A673 (cell line): ENCODE measurements around the gene TCERG1L. TPM values are rescaled to one million over a fixed set of nuclear protein-coding genes. Genes with fewer than 3 reads are reported as not detected.

ENCODE experiments used
- BruUV-seq: library from RNA; stranded (reverse); fragments of 400-500 nt; replicated peaks from 2 replicates; lab custom pipeline; 2021; lab: Mats Ljungman, UMichigan
- CTCF ChIA-PET: fragments of 300-600 bp; sonication (Branson Sonifier 250); formaldehyde crosslinking; loops from one replicate; lab custom pipeline; 2022; ENCODE audit warnings: antibody characterized with exemption; lab: Charles Lee
- POLR2A ChIA-PET: fragments of 300-600 bp; sonication (Branson Sonifier 250); formaldehyde crosslinking; loops from one replicate; lab custom pipeline; 2022; ENCODE audit warnings: antibody characterized with exemption; ENCODE audit not compliant: low non-redundant PET; lab: Charles Lee
- DNase-seq: peaks from one replicate; pipeline ENCODE4 v3.0.0-alpha.2; 2015; ENCODE audit warnings: low spot score
- H3K27ac ChIP-seq: fragments of 200-600 bp; sonication (generic); 2 replicates; pipeline ENCODE4 v1.5.1; 2016; ENCODE audit warnings: mixed run types, low read depth, mild to moderate bottlenecking, mixed read lengths, antibody characterized with exemption, low read length; ENCODE audit not compliant: poor library complexity, severe bottlenecking
- H3K27me3 ChIP-seq: fragments of 200-600 bp; sonication (generic); replicated peaks from 2 replicates; pipeline ENCODE4 v1.6.1; 2017; ENCODE audit warnings: mixed run types, low read depth, mild to moderate bottlenecking, mixed read lengths, antibody characterized with exemption, low read length; ENCODE audit not compliant: insufficient read depth, poor library complexity
- H3K36me3 ChIP-seq: fragments of 200-600 bp; sonication (generic); 2 replicates; pipeline ENCODE4 v1.6.1; 2016; ENCODE audit warnings: mixed run types, mild to moderate bottlenecking, mixed read lengths, antibody characterized with exemption, low read length; ENCODE audit not compliant: insufficient read depth, poor library complexity, severe bottlenecking
- H3K4me1 ChIP-seq: fragments of 200-600 bp; sonication (generic); 2 replicates; pipeline ENCODE4 v1.6.1; 2017; ENCODE audit warnings: mixed run types, mild to moderate bottlenecking, mixed read lengths, antibody characterized with exemption, low read length; ENCODE audit not compliant: insufficient read depth, poor library complexity, severe bottlenecking
- H3K4me3 ChIP-seq: fragments of 200-600 bp; sonication (generic); 2 replicates; pipeline ENCODE4 v1.5.1; 2016; ENCODE audit warnings: low read depth, mixed run types, mild to moderate bottlenecking, mixed read lengths, low read length; ENCODE audit not compliant: poor library complexity, severe bottlenecking
- H3K9me3 ChIP-seq: fragments of 200-600 bp; sonication (generic); 2 replicates; pipeline ENCODE4 v1.6.1; 2016; ENCODE audit warnings: mixed run types, low read depth, mild to moderate bottlenecking, mixed read lengths, antibody characterized with exemption, low read length; ENCODE audit not compliant: poor library complexity, severe bottlenecking
- CTCF ChIP-seq: fragments of 300-800, 200-600 bp; sonication (generic); conservative IDR thresholded peaks from 2 replicates; pipeline ENCODE4 v1.5.1; 2017; ENCODE audit warnings: low read depth, mild to moderate bottlenecking, antibody characterized with exemption, low read length, moderate library complexity, mixed read lengths
- EZH2 ChIP-seq: fragments of 200-600 bp; sonication (generic); IDR thresholded peaks from 2 replicates; pipeline ENCODE4 v1.6.1; 2017; ENCODE audit warnings: borderline replicate concordance, low read depth, mild to moderate bottlenecking, mixed read lengths, antibody characterized with exemption, low read length; ENCODE audit not compliant: poor library complexity, severe bottlenecking
- intact Hi-C: fragments of 100-400 bp; cut with micrococcal nuclease; formaldehyde crosslinking; loops from one replicate; pipeline ENCODE4 v1.10.0; 2022; ENCODE audit not compliant: unreplicated experiment
- total RNA-seq: library from RNA; stranded (reverse); gene quantifications from 2 replicates; pipeline ENCODE4 v1.2.3, GENCODE V29; 2021

The TCERG1L gene
- total RNA-seq, 1 experiment from 2014 or later: 16.3 TPM

- Histone ChIP-seq H3K27me3 (no peaks in the 10 kb centered on the region), H3K27ac (peak overlapping the region; percentile 81), H3K9me3 (no peaks in the 10 kb centered on the region), H3K4me3 (peak overlapping the region; percentile 86), H3K4me1 (peaks cover 5% of the 10 kb centered on the region), H3K36me3 (peaks cover 16% of the 10 kb centered on the region)
- intact Hi-C loops: loop anchor here (5.0 to 10.0 kb wide), 2 partner anchors 563 to 624 kb away; no protein-coding TSS in a partner anchor
- POLR2A ChIA-PET: interaction anchor here (0.7 kb wide), 1 partner anchor 49 kb away, joined by 4 read pairs; no protein-coding TSS in a partner anchor
- TF ChIP-seq CTCF: no peak
- no peak for TF ChIP-seq EZH2
- CTCF ChIA-PET: interaction anchor here (0.9 kb wide), 1 partner anchor 15 kb away, joined by 3 read pairs; no protein-coding TSS in a partner anchor
- DNase-seq: no peak
- no TSS peak for BruUV-seq
Observed at GRCh38 chr10:131311402-131311660, 190 bp downstream of the TCERG1L start.

- DNase-seq: peak; percentile 59
- no peaks in the 10 kb centered on the region for H3K27me3 ChIP-seq
- peaks cover 5% of the 10 kb centered on the region for H3K4me1 ChIP-seq
- H3K4me3 ChIP-seq: peak overlapping the region; percentile 86
- CTCF ChIA-PET: no interaction called here
- no peaks in the 10 kb centered on the region for H3K9me3 ChIP-seq
- no TSS peak for BruUV-seq
- POLR2A ChIA-PET: no interaction called here
- intact Hi-C loops: loop anchor here (5.0 to 10.0 kb wide), 2 partner anchors 564 to 623 kb away; no protein-coding TSS in a partner anchor
- H3K27ac ChIP-seq: peak overlapping the region; percentile 81
- TF ChIP-seq EZH2: peak; percentile 27
- no peak for TF ChIP-seq CTCF
- peaks cover 19% of the 10 kb centered on the region for H3K36me3 ChIP-seq
Observed at GRCh38 chr10:131310551-131311401, 745 bp downstream of the TCERG1L start.

GRCh38 chr10:131310142-131310541, 1.4 kb downstream of the TCERG1L start:
- DNase-seq: peak; percentile 39
- CTCF ChIA-PET: no interaction called here
- Histone ChIP-seq H3K27ac (peak overlapping the region; percentile 81), H3K4me1 (peaks cover 5% of the 10 kb centered on the region), H3K27me3 (no peaks in the 10 kb centered on the region), H3K4me3 (peak overlapping the region; percentile 86), H3K36me3 (peaks cover 23% of the 10 kb centered on the region), H3K9me3 (no peaks in the 10 kb centered on the region)
- BruUV-seq: TSS peak; percentile 37
- intact Hi-C loops: loop anchor here (5.0 to 10.0 kb wide), 2 partner anchors 565 to 623 kb away; no protein-coding TSS in a partner anchor
- TF ChIP-seq EZH2 (no peak), CTCF (peak; percentile 65)
- POLR2A ChIA-PET: no interaction called here
